Transverse colon (tissue), 4 donors: ENCODE results near the gene B4GALNT2. TPM values are rescaled to one million over a fixed set of nuclear protein-coding genes. Genes with fewer than 3 reads are reported as not detected.

Experiments used
- DNase-seq: peaks from one replicate; pipeline ENCODE4 v3.0.0-alpha.2; 2019
- H3K27ac ChIP-seq, 4 donors: fragments of 200-600 bp; sonication (generic); 2 replicates each; pipeline ENCODE4 v1.5.1; 2016 to 2018; ENCODE audit warnings: inconsistent platforms in 4 of 4
- H3K27me3 ChIP-seq: fragments of 200-600 bp; sonication (generic); 2 replicates; pipeline ENCODE4 v1.5.1; 2017; ENCODE audit warnings: inconsistent platforms
- H3K36me3 ChIP-seq, 4 donors: fragments of 200-600 bp; sonication (generic); 2 replicates each; pipeline ENCODE4 v1.5.1; 2017 to 2019; ENCODE audit warnings: inconsistent platforms in 4 of 4
- H3K4me1 ChIP-seq, 4 donors: fragments of 200-600 bp; sonication (generic); 2 replicates each; pipeline ENCODE4 v1.5.1; 2017 to 2020; ENCODE audit warnings: inconsistent platforms in 4 of 4
- H3K4me3 ChIP-seq, 4 donors: fragments of 200-600 bp; sonication (generic); 1 replicate in 1 of 4; 2 replicates in 3 of 4; pipeline versions ENCODE4 v1.5.1 to v1.6.1; 2017 to 2019; ENCODE audit warnings: inconsistent platforms in 4 of 4
- H3K9me3 ChIP-seq, 2 donors: fragments of 200-600 bp; sonication (generic); 2 replicates each; pipeline ENCODE4 v1.5.1; 2017 to 2019; ENCODE audit warnings: inconsistent platforms in 2 of 2
- CTCF ChIP-seq, 5 experiments: fragments of 200-600 bp in 3 of 5; fragments of 450-650 bp in 2 of 5; sonication (generic) in 3 of 5; IDR thresholded peaks; 1 replicate in 2 of 5; 2 replicates in 3 of 5; pipeline ENCODE4 v1.5.1; 2016 to 2017; ENCODE audit warnings: antibody characterized with exemption in 5 of 5, inconsistent platforms in 3 of 5, mild to moderate bottlenecking in 2 of 5, moderate library complexity in 1 of 5
- EP300 ChIP-seq: sonication (generic); formaldehyde crosslinking; IDR thresholded peaks from one replicate; pipeline ENCODE4 v1.6.1; 2017; ENCODE audit warnings: antibody characterized with exemption, low read depth
- POLR2A ChIP-seq: fragments of 450-650 bp; IDR thresholded peaks from one replicate; pipeline ENCODE4 v1.6.1; 2016; ENCODE audit warnings: antibody characterized with exemption, mild to moderate bottlenecking, moderate library complexity
- POLR2AphosphoS5 ChIP-seq, 3 donors: sonication (generic); formaldehyde crosslinking; IDR thresholded peaks; one replicate each; pipeline ENCODE4 v1.6.1; 2016; ENCODE audit warnings: antibody characterized with exemption in 3 of 3
- WGBS, 2 donors: methylation state at CpG; one replicate each; pipeline ENCODE4 v1.1.5; 2018; ENCODE audit warnings: low coverage in 1 of 2; 5-methylcytosine and 5-hydroxymethylcytosine counted together
- in situ Hi-C, 4 donors: fragments of 200-750 bp; cut with MboI; loops; one replicate each; pipeline versions ENCODE4 v1.15.0 to v1.15.1; 2017; ENCODE audit warnings: low sequenced_read_pairs in 3 of 4, low pct_ligation_motif_present in 1 of 4, low pct_unique_long_range_greater_than_20kb in 1 of 4
- intact Hi-C: fragments of 100-400 bp; cut with DNase I; formaldehyde crosslinking; loops from one replicate; pipeline ENCODE4 v1.15.1; 2023; ENCODE audit warnings: low total_unique reads
- total RNA-seq, 4 donors: library from RNA; depleted of rRNA; stranded (reverse); fragments of >200 nt; gene quantifications; one replicate each; pipeline ENCODE4 v1.1.0, GENCODE V29; 2016

B4GALNT2 gene
- total RNA-seq, 4 donors from 2014 or later: 19.8 to 75.9 (median 47.3) TPM

DNA sequence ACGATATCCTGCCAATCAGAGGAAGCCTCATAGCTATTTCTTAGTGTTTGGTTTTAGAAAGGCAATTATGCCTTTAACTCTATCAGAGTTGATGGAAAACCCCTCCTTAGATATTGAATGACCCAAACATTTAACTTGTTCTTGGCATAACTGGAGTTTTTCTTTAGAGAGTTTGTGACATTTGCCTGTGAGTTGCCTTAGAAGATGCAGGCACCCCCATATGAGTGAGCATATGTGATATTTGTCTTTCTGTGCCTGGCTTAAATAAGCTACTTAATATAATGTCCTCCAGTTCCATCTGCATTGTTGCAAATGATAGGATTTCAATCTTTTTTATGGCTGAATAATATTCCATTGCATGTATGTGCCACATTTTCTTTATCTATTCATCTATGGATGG lies 19.6 kb upstream of the B4GALNT2 start:
- 75 to 94% methylated on average over 1 of the region's 1 CpG for WGBS, 2 donors
- H3K4me1 ChIP-seq: peaks cover 0 to 13% (median 5%) of the 10 kb centered on the region in 4 donors
- intact Hi-C loops (no loop called here), in situ Hi-C loops (no loop called here)
- H3K27me3 ChIP-seq: no peaks in the 10 kb centered on the region
- no peak for DNase-seq
- no peaks in the 10 kb centered on the region for H3K36me3 ChIP-seq
- no peaks in the 10 kb centered on the region for H3K9me3 ChIP-seq
- TF ChIP-seq CTCF (IDR thresholded peaks at IDR 0.05) (no peak), POLR2A (no peak), POLR2AphosphoS5 (IDR thresholded peaks at IDR 0.05) (no peak)
- no peak overlapping the region for H3K27ac ChIP-seq
- H3K4me3 ChIP-seq: no peak overlapping the region

DNA sequence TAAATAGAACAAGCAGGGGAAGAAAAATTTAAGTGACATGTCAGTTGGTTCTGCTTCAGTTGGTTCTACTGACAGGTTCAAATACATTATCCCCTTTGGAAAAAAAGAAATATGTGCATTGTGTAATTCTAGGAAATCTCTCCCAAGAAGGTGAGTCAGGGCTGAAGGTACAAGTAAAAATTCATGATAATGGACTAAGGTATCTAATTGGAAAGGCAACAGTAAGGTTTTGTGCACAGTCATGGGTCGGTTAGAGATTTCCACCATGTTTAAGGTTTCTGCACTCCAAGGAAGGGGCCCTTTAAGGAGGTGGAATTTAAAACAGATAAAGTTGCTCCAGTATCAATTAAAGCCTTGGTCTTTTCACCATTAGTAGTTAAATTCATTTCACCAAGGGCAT lies 17.9 kb upstream of the B4GALNT2 start:
- Histone ChIP-seq H3K4me3 (no peak overlapping the region), H3K9me3 (no peaks in the 10 kb centered on the region), H3K4me1 (peaks cover 0 to 22% (median 10%) of the 10 kb centered on the region in 4 donors), H3K36me3 (no peaks in the 10 kb centered on the region), H3K27me3 (no peaks in the 10 kb centered on the region), H3K27ac (no peak overlapping the region)
- in situ Hi-C loops: no loop called here
- DNase-seq: no peak
- intact Hi-C loops: no loop called here
- WGBS, 2 donors: 71 to 84% methylated on average over 1 of the region's 1 CpG
- TF ChIP-seq POLR2A: no peak
- TF ChIP-seq CTCF (IDR thresholded peaks at IDR 0.05): no peak
- no peak for TF ChIP-seq EP300
- no peak for TF ChIP-seq POLR2AphosphoS5 (IDR thresholded peaks at IDR 0.05)

DNA sequence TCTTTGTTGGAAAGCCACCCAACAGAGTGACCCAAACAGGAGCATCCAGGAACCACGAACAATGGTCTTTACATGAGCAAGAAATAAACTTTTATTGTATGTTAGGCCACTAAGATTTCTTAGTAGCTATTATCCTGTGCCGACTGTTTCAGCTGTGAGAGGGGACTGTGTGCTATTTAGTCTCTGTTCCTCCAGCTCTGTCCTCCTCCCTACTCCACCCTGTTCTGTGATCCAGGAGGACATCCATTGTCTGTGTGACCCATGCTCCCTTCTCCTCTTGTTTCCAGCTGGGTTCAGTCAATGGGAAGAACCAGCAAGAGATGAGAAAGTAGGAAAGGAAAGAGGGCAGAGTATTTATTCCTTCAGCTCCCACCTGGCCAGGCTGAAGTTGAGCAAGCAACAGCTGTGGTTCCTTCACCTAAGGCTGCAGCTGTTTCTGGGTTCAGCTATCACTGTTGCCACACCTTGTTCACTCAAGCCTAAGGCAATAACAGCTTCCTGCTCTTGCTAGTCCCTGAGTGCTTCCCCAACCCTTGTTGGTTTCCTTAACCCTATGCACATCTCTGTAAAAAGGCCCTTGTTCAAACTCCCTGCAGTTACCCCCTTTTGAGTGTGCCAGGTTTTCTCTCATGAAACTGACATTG lies 14.9 kb upstream of the B4GALNT2 start:
- peaks cover 0 to 38% (median 12%) of the 10 kb centered on the region in 4 donors for H3K4me1 ChIP-seq
- WGBS, 2 donors: 37 to 40% methylated on average over 1 to 2 of the region's 2 CpGs
- no peak overlapping the region for H3K4me3 ChIP-seq
- intact Hi-C loops (no loop called here), in situ Hi-C loops (no loop called here)
- DNase-seq: peak; percentile 51
- no peaks in the 10 kb centered on the region for H3K9me3 ChIP-seq
- peaks cover 5% of the 10 kb centered on the region for H3K27me3 ChIP-seq
- TF ChIP-seq POLR2AphosphoS5 (IDR thresholded peaks at IDR 0.05) (peak; percentile 46 to 75 (median 57)), EP300 (no peak)
- H3K27ac ChIP-seq: peak overlapping the region; percentile 66 to 78 (median 76)
- H3K36me3 ChIP-seq: no peaks in the 10 kb centered on the region

- no peaks in the 10 kb centered on the region for H3K9me3 ChIP-seq
- H3K36me3 ChIP-seq: no peaks in the 10 kb centered on the region
- 24 to 46% methylated on average over 3 of the region's 3 CpGs for WGBS, 2 donors
- no peak overlapping the region for H3K4me3 ChIP-seq
- H3K27ac ChIP-seq: peak overlapping the region; percentile 4 to 46 (median 38)
- peaks cover 0 to 49% (median 13%) of the 10 kb centered on the region in 4 donors for H3K4me1 ChIP-seq
- peak; percentile 32 for DNase-seq
- TF ChIP-seq EP300 (no peak), POLR2AphosphoS5 (IDR thresholded peaks at IDR 0.05) (no peak), POLR2A (no peak), CTCF (IDR thresholded peaks at IDR 0.05) (no peak)
- intact Hi-C loops: no loop called here
- peaks cover 5% of the 10 kb centered on the region for H3K27me3 ChIP-seq
- in situ Hi-C loops: no loop called here
Measured at GRCh38 chr17:49120166-49120565, 12.4 kb upstream of the B4GALNT2 start.
